HG03196 (cell line): Measurements from ENCODE around the gene KIDINS220.

ENCODE experiments used
- ATAC-seq: cut with Tn5 transposase; IDR thresholded peaks from one replicate; pipeline ENCODE4 v1.9.1; 2021; ENCODE audit not compliant: unreplicated experiment

Gene KIDINS220

GRCh38 chr2:8805278-8806210 is 31.9 kb downstream of the KIDINS220 start:
- ATAC-seq, result no peak

- ATAC-seq, result peak; percentile 98
These were observed 33.6 kb downstream of the KIDINS220 start for GRCh38 chr2:8803658-8804379.

- no peak for ATAC-seq
These were observed 34.7 kb downstream of the KIDINS220 start for GRCh38 chr2:8802741-8803140.

GRCh38 chr2:8800821-8801220 is 36.6 kb downstream of the KIDINS220 start:
- no peak for ATAC-seq

GRCh38 chr2:8800218-8800617 is 37.2 kb downstream of the KIDINS220 start:
- ATAC-seq, result no peak

GRCh38 chr2:8799004-8799403 is 38.4 kb downstream of the KIDINS220 start:
- ATAC-seq, result no peak

GRCh38 chr2:8798393-8798792 is 39.0 kb downstream of the KIDINS220 start:
- ATAC-seq, result no peak

- no peak for ATAC-seq
These were observed 39.7 kb downstream of the KIDINS220 start for GRCh38 chr2:8797682-8798081.

- peak; percentile 63 for ATAC-seq
These were observed 40.4 kb downstream of the KIDINS220 start for GRCh38 chr2:8796878-8797550.

GRCh38 chr2:8796315-8796848 is 41.0 kb downstream of the KIDINS220 start:
- ATAC-seq, result no peak

GRCh38 chr2:8794923-8795825 is 42.2 kb downstream of the KIDINS220 start:
- ATAC-seq, result no peak

GRCh38 chr2:8790739-8791162 is 46.7 kb downstream of the KIDINS220 start:
- ATAC-seq, result no peak

- ATAC-seq, result no peak
These were observed 51.0 kb downstream of the KIDINS220 start for GRCh38 chr2:8786463-8786862.

GRCh38 chr2:8779795-8780671 is 57.4 kb downstream of the KIDINS220 start:
- no peak for ATAC-seq

- ATAC-seq, result no peak
These were observed 63.0 kb downstream of the KIDINS220 start for GRCh38 chr2:8774371-8774770.

- ATAC-seq, result no peak
These were observed 70.1 kb downstream of the KIDINS220 start for GRCh38 chr2:8767324-8767723.

GRCh38 chr2:8761529-8762164 is 75.8 kb downstream of the KIDINS220 start:
- ATAC-seq, result no peak

- ATAC-seq, result no peak
These were observed 80.7 kb downstream of the KIDINS220 start for GRCh38 chr2:8756716-8757115.

GRCh38 chr2:8756230-8756629 is 81.2 kb downstream of the KIDINS220 start:
- ATAC-seq, result no peak
